HG03025 (cell line): ENCODE measurements around the gene HAT1.

Experiments used
- ATAC-seq: cut with Tn5 transposase; IDR thresholded peaks from one replicate; pipeline ENCODE4 v1.9.1; 2021; ENCODE audit warnings: mild to moderate bottlenecking, moderate library complexity; ENCODE audit not compliant: unreplicated experiment, low FRiP score

HAT1 gene

GRCh38 chr2:171913517-171913916 lies 8.7 kb upstream of the HAT1 start:
- no peak for ATAC-seq

GRCh38 chr2:171919453-171919852 lies 2.8 kb upstream of the HAT1 start:
- no peak for ATAC-seq

- ATAC-seq = peak; percentile 15
These were observed 361 bp upstream of the HAT1 start for GRCh38 chr2:171921970-171922229.

GRCh38 chr2:171923206-171923605 lies 945 bp downstream of the HAT1 start:
- no peak for ATAC-seq

GRCh38 chr2:171924170-171924942 lies 2.1 kb downstream of the HAT1 start:
- ATAC-seq = no peak

GRCh38 chr2:171930385-171930784 lies 8.1 kb downstream of the HAT1 start:
- ATAC-seq = no peak

GRCh38 chr2:171939058-171939742 lies 16.9 kb downstream of the HAT1 start:
- no peak for ATAC-seq

- ATAC-seq = no peak
These were observed 17.4 kb downstream of the HAT1 start for GRCh38 chr2:171939743-171940071.

GRCh38 chr2:171941316-171941699 lies 19.0 kb downstream of the HAT1 start:
- ATAC-seq = no peak

- ATAC-seq = no peak
These were observed 21.6 kb downstream of the HAT1 start for GRCh38 chr2:171943869-171944268.

- ATAC-seq = no peak
These were observed 30.0 kb downstream of the HAT1 start for GRCh38 chr2:171952276-171952675.

GRCh38 chr2:171952748-171953147 lies 30.5 kb downstream of the HAT1 start:
- ATAC-seq = no peak

GRCh38 chr2:171956135-171956825 lies 34.0 kb downstream of the HAT1 start:
- no peak for ATAC-seq

GRCh38 chr2:171957061-171957460 lies 34.8 kb downstream of the HAT1 start:
- ATAC-seq = no peak

GRCh38 chr2:171958475-171958874 lies 36.2 kb downstream of the HAT1 start:
- no peak for ATAC-seq

GRCh38 chr2:171959998-171960397 lies 37.7 kb downstream of the HAT1 start:
- ATAC-seq = no peak

- no peak for ATAC-seq
These were observed 38.3 kb downstream of the HAT1 start for GRCh38 chr2:171960570-171960969.

GRCh38 chr2:171963198-171963597 lies 40.9 kb downstream of the HAT1 start:
- ATAC-seq = no peak

- no peak for ATAC-seq
These were observed 42.0 kb downstream of the HAT1 start for GRCh38 chr2:171964308-171964707.

- no peak for ATAC-seq
These were observed 43.0 kb downstream of the HAT1 start for GRCh38 chr2:171965238-171965637.

- ATAC-seq = no peak
These were observed 43.4 kb downstream of the HAT1 start for GRCh38 chr2:171965661-171966060.

- ATAC-seq = no peak
These were observed 44.0 kb downstream of the HAT1 start for GRCh38 chr2:171966235-171966634.
